Activated T-cell treated with anti-CD3 and anti-CD28 coated beads, Interleukin-2, amount 50 U/mL, for 24 hours (primary cell): Measurements from ENCODE around the gene CROCC2.

Experiments used
- DNase-seq: peaks from one replicate; pipeline ENCODE4 v3.0.0-alpha.2; 2020
- H3K27ac Mint-ChIP-seq: 2 replicates; pipeline ENCODE4 v1.8.0; 2020; ENCODE audit warnings: mild to moderate bottlenecking, mixed read lengths
- H3K27me3 Mint-ChIP-seq: 2 replicates; pipeline ENCODE4 v1.8.0; 2020; ENCODE audit warnings: mixed read lengths
- H3K36me3 Mint-ChIP-seq: 2 replicates; pipeline ENCODE4 v1.8.0; 2020; ENCODE audit warnings: low read depth, mixed read lengths
- H3K4me1 Mint-ChIP-seq: 2 replicates; pipeline ENCODE4 v1.8.0; 2020; ENCODE audit warnings: low read depth, mixed read lengths
- H3K4me3 Mint-ChIP-seq: 2 replicates; pipeline ENCODE4 v1.8.0; 2020; ENCODE audit warnings: mild to moderate bottlenecking, moderate library complexity, mixed read lengths
- H3K9me3 Mint-ChIP-seq: 2 replicates; pipeline ENCODE4 v1.8.0; 2020; ENCODE audit warnings: mixed read lengths

Gene CROCC2

DNA sequence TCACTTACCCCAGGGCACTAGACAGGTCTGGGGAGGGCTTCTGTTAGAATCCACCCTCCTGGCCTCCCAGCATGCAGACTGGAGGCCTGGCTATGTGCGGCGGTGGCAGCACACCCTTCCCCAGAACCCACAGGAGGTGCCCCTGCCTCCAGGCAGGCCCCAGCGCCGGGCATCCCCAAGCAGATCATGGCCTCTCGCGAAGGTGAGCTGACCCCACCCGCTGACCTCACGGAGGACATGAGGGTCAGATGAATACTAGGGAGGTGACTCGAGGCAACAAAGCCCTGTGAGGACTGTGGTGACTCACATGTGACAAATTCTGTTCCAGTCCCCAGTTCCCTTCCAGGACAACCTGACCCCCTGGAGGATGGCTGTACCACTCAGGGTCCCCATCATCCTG is 12.1 kb upstream of the CROCC2 start:
- Mint-ChIP-seq H3K4me3 (no peak overlapping the region), H3K27me3 (peaks cover 3% of the 10 kb centered on the region), H3K4me1 (no peaks in the 10 kb centered on the region), H3K27ac (no peak overlapping the region), H3K9me3 (no peaks in the 10 kb centered on the region), H3K36me3 (no peaks in the 10 kb centered on the region)
- no peak for DNase-seq

DNA sequence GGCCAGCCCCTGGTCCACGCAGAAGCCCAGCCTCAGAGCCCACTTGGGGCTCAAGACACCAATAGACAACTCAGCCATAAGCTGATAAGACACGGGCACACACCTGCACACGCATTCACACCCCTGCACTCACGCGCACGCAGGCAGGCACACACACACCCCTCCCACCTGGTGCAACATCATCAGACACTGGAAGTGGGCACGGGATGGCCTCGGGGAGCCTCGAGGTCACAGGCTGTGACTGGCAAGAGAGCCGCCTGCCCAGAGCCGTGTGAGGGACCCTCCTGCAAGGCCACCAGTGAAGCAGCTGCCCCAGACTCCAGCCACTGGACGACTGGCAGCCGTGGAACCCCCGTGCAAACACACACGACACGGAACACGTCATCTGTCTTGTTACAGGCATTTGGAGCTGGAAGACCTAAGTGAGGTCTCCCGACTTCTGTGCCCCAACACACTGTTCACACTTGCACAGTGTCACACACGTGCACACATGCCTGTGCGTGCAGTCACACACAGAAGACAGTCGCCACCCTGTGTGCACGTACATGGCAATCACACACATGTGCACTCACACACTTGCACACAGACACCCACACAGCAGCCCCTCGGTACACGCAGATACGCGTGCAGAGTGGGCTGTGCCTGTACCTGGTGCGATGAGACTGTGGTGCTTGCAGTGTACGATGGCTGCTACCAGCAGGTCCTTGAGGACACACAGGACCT is 11.1 kb upstream of the CROCC2 start:
- Mint-ChIP-seq H3K27me3 (peaks cover 4% of the 10 kb centered on the region), H3K36me3 (no peaks in the 10 kb centered on the region), H3K4me1 (no peaks in the 10 kb centered on the region), H3K27ac (no peak overlapping the region), H3K4me3 (no peak overlapping the region), H3K9me3 (no peaks in the 10 kb centered on the region)
- no peak for DNase-seq

GRCh38 chr2:240895656-240896388 is 10.3 kb upstream of the CROCC2 start, which contains the start of gene MAB21L4:
TSS of gene MAB21L4 (minus strand) at chr2:240896156. CDS start at chr2:240895997, 159 bp downstream.
- Mint-ChIP-seq H3K4me1 (no peaks in the 10 kb centered on the region), H3K27ac (no peak within 1 kb of the TSS), H3K4me3 (no peak within 1 kb of the TSS), H3K36me3 (no peaks in the 10 kb centered on the region), H3K27me3 (peaks cover 4% of the 10 kb centered on the region), H3K9me3 (no peaks in the 10 kb centered on the region)
- no peak for DNase-seq

GRCh38 chr2:240896394-240896793 is 9.7 kb upstream of the CROCC2 start:
- DNase-seq = no peak
- H3K27me3 Mint-ChIP-seq = peaks cover 6% of the 10 kb centered on the region
- no peak overlapping the region for H3K4me3 Mint-ChIP-seq
- H3K36me3 Mint-ChIP-seq = no peaks in the 10 kb centered on the region
- no peaks in the 10 kb centered on the region for H3K4me1 Mint-ChIP-seq
- H3K27ac Mint-ChIP-seq = no peak overlapping the region
- H3K9me3 Mint-ChIP-seq = no peaks in the 10 kb centered on the region

DNA sequence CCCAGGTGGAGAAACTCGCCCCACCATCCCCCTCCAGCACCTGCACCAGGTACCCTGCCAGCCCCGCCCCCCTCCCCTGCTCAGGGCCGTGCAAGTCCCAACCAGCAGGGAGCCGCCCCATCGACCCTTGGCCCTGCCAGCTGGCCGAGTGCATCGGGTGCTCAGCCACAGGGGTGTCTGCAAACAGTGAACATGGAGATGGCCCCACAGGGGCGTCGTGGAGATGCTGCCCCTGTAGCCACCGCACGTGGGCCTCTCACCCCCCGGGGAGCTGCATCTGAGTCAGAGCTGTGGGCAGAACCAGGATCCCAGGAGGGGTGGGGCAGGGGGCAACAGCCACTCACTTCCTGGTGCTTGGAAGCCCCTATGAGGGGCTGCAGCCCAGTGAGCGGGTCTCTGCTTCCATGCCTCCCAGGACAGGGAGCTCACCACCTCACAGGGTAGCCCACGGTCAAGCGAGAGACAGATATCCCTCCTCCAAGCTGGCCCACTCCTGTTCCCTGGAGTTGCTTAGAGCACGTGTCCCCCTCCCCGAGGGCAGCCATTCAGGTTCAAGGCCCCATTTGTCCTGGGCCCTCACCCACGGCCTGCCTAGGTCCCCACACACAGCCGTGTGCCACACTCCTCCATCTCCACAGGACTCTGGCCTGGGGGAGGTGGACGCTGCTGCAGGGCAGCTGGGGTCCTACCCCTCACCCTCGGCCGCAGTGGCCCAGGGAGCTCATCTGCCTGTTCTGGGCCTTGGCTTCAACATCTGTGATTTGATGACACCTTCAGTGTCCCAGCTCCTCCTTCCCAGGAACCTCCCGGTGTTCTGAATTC is 9.1 kb upstream of the CROCC2 start:
- Mint-ChIP-seq H3K36me3 (no peaks in the 10 kb centered on the region), H3K27ac (no peak overlapping the region), H3K4me1 (no peaks in the 10 kb centered on the region), H3K27me3 (peaks cover 6% of the 10 kb centered on the region), H3K9me3 (no peaks in the 10 kb centered on the region), H3K4me3 (no peak overlapping the region)
- DNase-seq = no peak

- H3K27me3 Mint-ChIP-seq = peaks cover 6% of the 10 kb centered on the region
- no peaks in the 10 kb centered on the region for H3K4me1 Mint-ChIP-seq
- no peaks in the 10 kb centered on the region for H3K9me3 Mint-ChIP-seq
- H3K27ac Mint-ChIP-seq = no peak overlapping the region
- H3K36me3 Mint-ChIP-seq = no peaks in the 10 kb centered on the region
- H3K4me3 Mint-ChIP-seq = no peak overlapping the region
- DNase-seq = no peak
Measured at GRCh38 chr2:240898108-240898730, 7.9 kb upstream of the CROCC2 start.

DNA sequence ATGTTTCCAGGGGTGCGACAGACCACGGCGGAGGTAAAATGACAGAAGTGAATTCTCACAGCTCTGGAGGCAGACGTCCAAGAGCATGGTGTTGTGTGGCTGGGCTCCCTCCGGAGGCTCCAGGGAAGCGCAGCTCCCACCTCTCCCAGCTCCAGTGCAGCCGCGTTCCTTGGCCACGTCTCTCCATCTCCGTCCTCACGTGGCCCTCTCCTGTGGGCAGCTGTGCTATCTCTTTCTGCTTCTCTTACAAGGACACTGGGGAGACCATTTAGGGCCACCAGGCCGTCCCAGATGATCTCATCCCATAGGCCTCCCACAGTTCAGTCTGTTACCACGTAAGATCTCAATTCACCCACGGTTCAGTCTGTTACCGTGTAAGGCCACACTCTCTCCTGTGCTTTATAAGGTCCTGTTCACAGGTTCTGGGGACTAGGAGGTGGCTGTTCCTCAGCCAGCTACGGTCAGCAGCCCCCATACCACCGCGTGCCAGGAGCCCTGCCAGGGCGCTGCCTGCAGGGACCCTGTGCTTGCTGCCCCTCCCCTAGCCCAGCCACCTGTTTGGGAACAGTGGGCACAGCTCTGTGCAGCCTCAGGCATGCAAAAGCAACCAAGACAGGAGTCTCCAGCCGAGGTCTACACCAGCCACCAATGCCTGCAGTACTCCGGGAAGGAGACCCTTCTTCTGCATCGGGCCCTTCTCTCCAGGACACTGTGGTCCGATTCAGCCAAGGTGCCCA is 7.2 kb upstream of the CROCC2 start:
- H3K36me3 Mint-ChIP-seq = no peaks in the 10 kb centered on the region
- H3K4me1 Mint-ChIP-seq = no peaks in the 10 kb centered on the region
- no peak for DNase-seq
- H3K27ac Mint-ChIP-seq = no peak overlapping the region
- no peak overlapping the region for H3K4me3 Mint-ChIP-seq
- H3K9me3 Mint-ChIP-seq = no peaks in the 10 kb centered on the region
- peaks cover 6% of the 10 kb centered on the region for H3K27me3 Mint-ChIP-seq

GRCh38 chr2:240899468-240899865 is 6.7 kb upstream of the CROCC2 start:
- Mint-ChIP-seq H3K4me1 (no peaks in the 10 kb centered on the region), H3K9me3 (no peaks in the 10 kb centered on the region), H3K27me3 (peaks cover 6% of the 10 kb centered on the region), H3K4me3 (no peak overlapping the region), H3K36me3 (no peaks in the 10 kb centered on the region), H3K27ac (no peak overlapping the region)
- no peak for DNase-seq

- H3K4me1 Mint-ChIP-seq = no peaks in the 10 kb centered on the region
- H3K4me3 Mint-ChIP-seq = no peak overlapping the region
- DNase-seq = no peak
- no peak overlapping the region for H3K27ac Mint-ChIP-seq
- H3K9me3 Mint-ChIP-seq = no peaks in the 10 kb centered on the region
- no peaks in the 10 kb centered on the region for H3K36me3 Mint-ChIP-seq
- H3K27me3 Mint-ChIP-seq = peaks cover 6% of the 10 kb centered on the region
Measured at GRCh38 chr2:240900141-240900860, 5.8 kb upstream of the CROCC2 start.

- Mint-ChIP-seq H3K27ac (no peak overlapping the region), H3K27me3 (peaks cover 6% of the 10 kb centered on the region), H3K4me3 (no peak overlapping the region), H3K4me1 (no peaks in the 10 kb centered on the region), H3K36me3 (no peaks in the 10 kb centered on the region), H3K9me3 (no peaks in the 10 kb centered on the region)
- no peak for DNase-seq
Measured at GRCh38 chr2:240901986-240902614, 4.0 kb upstream of the CROCC2 start.

GRCh38 chr2:240902615-240903041 is 3.5 kb upstream of the CROCC2 start:
- Mint-ChIP-seq H3K27me3 (peaks cover 6% of the 10 kb centered on the region), H3K4me1 (no peaks in the 10 kb centered on the region), H3K27ac (no peak overlapping the region), H3K36me3 (no peaks in the 10 kb centered on the region), H3K9me3 (no peaks in the 10 kb centered on the region), H3K4me3 (no peak overlapping the region)
- no peak for DNase-seq

DNA sequence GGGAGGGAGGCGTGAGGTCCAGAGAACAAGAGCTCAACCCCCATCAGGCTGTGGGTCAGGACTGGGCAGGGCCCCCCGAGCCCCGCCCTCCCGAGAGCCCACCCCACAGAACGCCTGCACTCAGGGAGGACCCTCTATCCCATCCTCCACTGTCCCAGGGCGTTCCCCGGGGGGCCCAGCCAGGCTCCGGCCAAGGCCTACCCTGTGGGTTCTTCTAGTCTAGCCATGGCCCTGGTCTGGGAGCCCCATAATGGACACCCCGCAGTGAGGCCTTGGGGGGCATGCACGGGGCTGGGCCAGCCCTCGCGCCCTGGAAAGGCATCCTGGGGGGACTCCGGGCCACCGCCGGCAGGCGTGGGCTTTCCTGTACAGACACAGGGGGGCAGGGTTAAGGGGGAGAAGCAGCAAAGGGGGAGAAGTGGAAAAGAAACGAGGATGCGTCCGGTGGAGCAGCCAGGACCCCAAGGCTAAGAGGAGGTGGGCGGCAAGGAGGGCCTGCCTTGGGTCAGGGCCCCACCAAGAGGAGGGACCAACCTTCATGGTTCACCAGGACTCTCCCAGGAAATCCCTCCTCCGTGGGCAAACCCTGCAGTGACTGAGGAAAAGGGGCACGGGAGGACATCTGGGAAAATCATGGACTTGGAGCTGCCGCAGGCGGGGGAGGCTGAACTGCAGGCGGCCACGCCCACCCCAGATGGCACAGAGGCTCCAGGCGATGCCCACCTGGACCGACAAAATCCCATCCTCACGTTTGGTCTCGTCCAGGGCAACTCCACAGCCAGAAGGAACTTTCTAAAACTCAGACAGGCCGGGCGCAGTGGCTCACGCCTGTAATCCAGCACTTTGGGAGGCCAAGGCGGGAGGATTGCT is 2.7 kb upstream of the CROCC2 start:
- Mint-ChIP-seq H3K4me3 (no peak overlapping the region), H3K27me3 (peaks cover 6% of the 10 kb centered on the region), H3K27ac (no peak overlapping the region), H3K4me1 (no peaks in the 10 kb centered on the region), H3K36me3 (no peaks in the 10 kb centered on the region), H3K9me3 (no peaks in the 10 kb centered on the region)
- no peak for DNase-seq
